ENCODE data around the gene TNNT1.
"Not testable (repeated sequence)": the region's sequence is repeated elsewhere in the genome, so short reads cannot be mapped to it uniquely, and the experiment has no call there.

TNNT1 gene

GRCh38 chr19:55172741-55173140, 23.7 kb upstream of the TNNT1 start:
- Histone ChIP-seq H3K36me3 (ENCODE audit: control insufficient read depth in 2 of 2, insufficient read depth in 1 of 2, low read length in 2 of 2) (no peaks in the 10 kb centered on the region), H3K4me1 (ENCODE audit: control insufficient read depth, insufficient read depth, low read length) (peaks cover 7% of the 10 kb centered on the region), H3K27ac (ENCODE audit: extremely low read depth, low read depth, low read length) (no peak overlapping the region), H3K9me3 (ENCODE audit: control insufficient read depth, insufficient read depth, low read depth, low read length) (no peaks in the 10 kb centered on the region), H3K4me3 (ENCODE audit: low read depth, low read length) (no peak overlapping the region)
- ChIA-PET POLR2A (no interaction called here), CTCF (interaction anchor here (1.0 kb wide), 1 partner anchor 13 kb away, joined by 4 read pairs; no protein-coding TSS in a partner anchor)
- TF ChIP-seq ZNF513 (tag by site-specific recombination; IDR thresholded peaks at IDR 0.05) (no peak), HOXC10 (CRISPR knock-in tag; IDR thresholded peaks at IDR 0.05) (0 out of 2 replicates have a peak, but pooled peaks have one; percentile 21), ZNF670 (tag by site-specific recombination; IDR thresholded peaks at IDR 0.05; ENCODE audit: low read depth) (no peak)

- H3K27ac ChIP-seq (ENCODE audit: extremely low read depth, low read depth, low read length); H3K4me3 ChIP-seq (ENCODE audit: low read depth, low read length); H3K4me1 ChIP-seq (ENCODE audit: control insufficient read depth, insufficient read depth, low read length); H3K9me3 ChIP-seq (ENCODE audit: control insufficient read depth, insufficient read depth, low read depth, low read length); H3K36me3 ChIP-seq (ENCODE audit: control insufficient read depth in 2 of 2, insufficient read depth in 1 of 2, low read length in 2 of 2); POLR2A ChIA-PET: not testable (repeated sequence)
- peak; percentile 92 for TF ChIP-seq PRDM1 (tag by site-specific recombination; IDR thresholded peaks at IDR 0.05)
- CTCF ChIA-PET = interaction anchor here (1.0 kb wide), 1 partner anchor 12 kb away, joined by 4 read pairs; no protein-coding TSS in a partner anchor
Measured at GRCh38 chr19:55172318-55172717, 23.3 kb upstream of the TNNT1 start.

GRCh38 chr19:55171440-55171839, 22.4 kb upstream of the TNNT1 start:
- H3K4me1 ChIP-seq (ENCODE audit: control insufficient read depth, insufficient read depth, low read length) = peaks cover 10% of the 10 kb centered on the region
- ChIA-PET POLR2A (no interaction called here), CTCF (interaction anchor here (0.7 to 1.2 kb wide), 3 partner anchors 11 to 436 kb away, joined by 3 to 8 read pairs (median 4); no protein-coding TSS in a partner anchor)
- TF ChIP-seq SCRT1 (tag by site-specific recombination; IDR thresholded peaks at IDR 0.05; ENCODE audit: borderline replicate concordance) (no peak), ZBTB26 (tag by site-specific recombination; optimal IDR thresholded peaks at IDR 0.05) (no peak), MEIS1 (CRISPR knock-in tag; IDR thresholded peaks at IDR 0.05; ENCODE audit: borderline replicate concordance) (no peak), ZNF155 (tag by site-specific recombination; IDR thresholded peaks at IDR 0.05) (no peak), ZEB2 (tag by site-specific recombination; IDR thresholded peaks at IDR 0.05) (no peak), ZNF112 (tag by site-specific recombination; IDR thresholded peaks at IDR 0.05) (no peak), TSHZ1 (tag by site-specific recombination; IDR thresholded peaks at IDR 0.05; ENCODE audit: borderline replicate concordance) (no peak), RBAK (tag by site-specific recombination; IDR thresholded peaks at IDR 0.05) (no peak)
- H3K36me3 ChIP-seq (ENCODE audit: control insufficient read depth in 2 of 2, insufficient read depth in 1 of 2, low read length in 2 of 2) = no peaks in the 10 kb centered on the region
- H3K4me3 ChIP-seq (ENCODE audit: low read depth, low read length) = no peak overlapping the region
- no peaks in the 10 kb centered on the region for H3K9me3 ChIP-seq (ENCODE audit: control insufficient read depth, insufficient read depth, low read depth, low read length)
- H3K27ac ChIP-seq (ENCODE audit: extremely low read depth, low read depth, low read length) = no peak overlapping the region
